GM18526 (cell line): ENCODE results near the gene RAB3C.

Experiments used
- POLR2A ChIP-seq: IDR thresholded peaks from 3 replicates; pipeline ENCODE4 v1.6.1; 2011; ENCODE audit not compliant: insufficient read length; ENCODE audit errors: extremely low read depth

RAB3C gene

GRCh38 chr5:58672521-58672920, 89.6 kb downstream of the RAB3C start:
- no peak for TF ChIP-seq POLR2A

- no peak for TF ChIP-seq POLR2A
These were observed 91.2 kb downstream of the RAB3C start for GRCh38 chr5:58674070-58674469.

- no peak for TF ChIP-seq POLR2A
These were observed 91.8 kb downstream of the RAB3C start for GRCh38 chr5:58674711-58675110.

- no peak for TF ChIP-seq POLR2A
These were observed 92.5 kb downstream of the RAB3C start for GRCh38 chr5:58675341-58675740.

- TF ChIP-seq POLR2A, result no peak
These were observed 94.8 kb downstream of the RAB3C start for GRCh38 chr5:58677650-58678049.

- TF ChIP-seq POLR2A, result no peak
These were observed 97.6 kb downstream of the RAB3C start for GRCh38 chr5:58680503-58680902.

- TF ChIP-seq POLR2A, result no peak
These were observed 99.1 kb downstream of the RAB3C start for GRCh38 chr5:58681943-58682342.

GRCh38 chr5:58683567-58683966, 100.7 kb downstream of the RAB3C start:
- TF ChIP-seq POLR2A, result no peak

GRCh38 chr5:58687079-58687478, 104.2 kb downstream of the RAB3C start:
- TF ChIP-seq POLR2A, result no peak

- TF ChIP-seq POLR2A, result no peak
These were observed 104.7 kb downstream of the RAB3C start for GRCh38 chr5:58687595-58687994.

- no peak for TF ChIP-seq POLR2A
These were observed 116.9 kb downstream of the RAB3C start for GRCh38 chr5:58699762-58700118.

GRCh38 chr5:58703925-58704555, 121.2 kb downstream of the RAB3C start:
- no peak for TF ChIP-seq POLR2A

- TF ChIP-seq POLR2A, result no peak
These were observed 123.9 kb downstream of the RAB3C start for GRCh38 chr5:58706736-58707135.

GRCh38 chr5:58708456-58708855, 125.6 kb downstream of the RAB3C start:
- TF ChIP-seq POLR2A, result no peak

GRCh38 chr5:58710871-58711270, 128.0 kb downstream of the RAB3C start:
- no peak for TF ChIP-seq POLR2A

- TF ChIP-seq POLR2A, result no peak
These were observed 129.1 kb downstream of the RAB3C start for GRCh38 chr5:58711965-58712364.

- TF ChIP-seq POLR2A, result no peak
These were observed 131.2 kb downstream of the RAB3C start for GRCh38 chr5:58714046-58714445.
